NCI-H510A (cell line): ENCODE results near the gene SMARCC2.

Source experiments
- DNase-seq: peaks from one replicate; lab custom pipeline; 2025; lab: John Stamatoyannopoulos, UW

Gene SMARCC2

GRCh38 chr12:56152132-56152755 is 37.0 kb downstream of the SMARCC2 start, which contains the start of gene MYL6B:
Gene MYL6B (plus strand): TSS chr12:56152587. CDS start chr12:56153919, 1,332 bp downstream.
- DNase-seq: peak; percentile 77

DNA sequence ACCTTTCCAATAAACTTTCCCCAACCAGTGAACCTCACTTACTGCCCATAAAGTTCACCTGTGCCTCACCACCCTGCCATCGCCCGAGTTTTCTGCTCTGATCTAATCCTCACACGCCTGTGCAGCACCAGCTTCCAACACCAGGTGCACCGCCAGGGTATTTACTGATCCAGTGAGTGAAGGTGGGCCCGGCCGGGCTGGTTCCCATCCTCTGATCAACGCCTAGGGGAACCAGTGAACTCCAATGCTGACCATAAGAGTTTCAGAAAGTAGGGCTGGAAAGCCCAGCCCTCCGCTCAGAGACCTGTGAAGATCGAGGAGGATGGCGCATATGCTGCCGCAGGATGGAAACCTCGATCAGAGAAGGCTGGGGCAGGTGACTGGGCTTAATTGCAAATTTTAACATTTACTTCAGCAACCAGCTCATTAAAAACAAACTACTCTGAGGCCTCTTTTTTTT is 37.6 kb downstream of the SMARCC2 start:
- peak; percentile 65 for DNase-seq

DNA sequence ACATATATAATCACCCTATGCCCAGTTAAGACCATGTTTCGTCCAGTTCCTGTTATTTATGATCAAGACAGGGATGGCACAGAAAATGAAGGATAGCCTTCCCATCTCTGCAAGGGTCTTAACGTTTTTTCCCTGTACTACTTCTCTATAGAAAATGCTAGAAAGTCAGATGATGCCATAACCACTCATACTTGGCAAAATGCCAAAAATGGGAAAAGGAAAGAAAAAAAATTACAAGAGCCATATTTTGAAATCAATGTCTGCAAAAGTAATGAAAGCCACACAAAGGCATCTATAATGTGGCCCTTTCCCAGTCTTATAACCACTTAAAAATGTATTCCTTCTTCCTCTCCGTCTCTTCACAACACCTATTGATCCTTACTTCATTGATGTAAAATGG is 38.7 kb downstream of the SMARCC2 start:
- DNase-seq: no peak

GRCh38 chr12:56146492-56147460 is 42.5 kb downstream of the SMARCC2 start:
- DNase-seq: no peak

DNA sequence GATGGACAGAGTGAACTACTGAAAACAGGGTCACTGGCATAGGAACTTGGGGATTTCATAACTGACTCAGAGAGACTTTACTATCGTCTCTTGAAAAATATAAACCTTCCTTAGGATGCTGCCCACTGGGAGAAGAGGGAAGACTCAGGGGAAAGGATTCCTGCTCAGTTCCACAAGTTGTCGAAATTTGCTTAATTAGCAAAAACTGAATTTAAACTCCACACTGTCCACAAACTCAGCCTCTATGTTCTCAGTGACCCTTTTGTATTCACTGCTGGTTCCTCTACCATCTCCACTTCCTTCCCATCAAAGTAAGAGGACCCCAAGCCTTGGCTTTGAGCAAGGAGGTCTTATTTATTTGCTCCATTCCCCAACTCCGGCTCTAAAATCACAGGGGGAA is 44.1 kb downstream of the SMARCC2 start:
- DNase-seq: no peak

DNA sequence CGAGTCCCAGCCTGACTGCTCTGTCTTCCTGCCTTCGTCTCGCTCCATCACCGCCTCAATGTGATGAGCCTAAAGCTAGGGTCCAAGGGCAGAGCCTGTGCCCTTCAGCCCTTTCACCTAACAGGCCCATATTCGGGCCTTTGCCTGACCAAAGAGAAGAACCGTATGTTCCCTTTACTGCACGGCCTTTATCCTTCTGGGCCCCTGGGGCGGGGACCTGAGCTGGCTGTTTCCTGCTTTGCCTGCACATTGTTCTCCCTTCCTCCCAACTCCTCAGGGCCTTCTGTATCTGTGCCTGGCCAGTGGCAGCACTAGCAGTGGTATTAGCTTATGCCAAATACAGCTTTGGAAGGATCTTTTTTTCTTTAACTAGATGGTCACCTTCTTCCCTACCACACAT is 45.4 kb downstream of the SMARCC2 start:
- DNase-seq: no peak

- DNase-seq: no peak
Measured at GRCh38 chr12:56143217-56143616, 46.1 kb downstream of the SMARCC2 start.

GRCh38 chr12:56141946-56142784 is 47.1 kb downstream of the SMARCC2 start:
- no peak for DNase-seq

DNA sequence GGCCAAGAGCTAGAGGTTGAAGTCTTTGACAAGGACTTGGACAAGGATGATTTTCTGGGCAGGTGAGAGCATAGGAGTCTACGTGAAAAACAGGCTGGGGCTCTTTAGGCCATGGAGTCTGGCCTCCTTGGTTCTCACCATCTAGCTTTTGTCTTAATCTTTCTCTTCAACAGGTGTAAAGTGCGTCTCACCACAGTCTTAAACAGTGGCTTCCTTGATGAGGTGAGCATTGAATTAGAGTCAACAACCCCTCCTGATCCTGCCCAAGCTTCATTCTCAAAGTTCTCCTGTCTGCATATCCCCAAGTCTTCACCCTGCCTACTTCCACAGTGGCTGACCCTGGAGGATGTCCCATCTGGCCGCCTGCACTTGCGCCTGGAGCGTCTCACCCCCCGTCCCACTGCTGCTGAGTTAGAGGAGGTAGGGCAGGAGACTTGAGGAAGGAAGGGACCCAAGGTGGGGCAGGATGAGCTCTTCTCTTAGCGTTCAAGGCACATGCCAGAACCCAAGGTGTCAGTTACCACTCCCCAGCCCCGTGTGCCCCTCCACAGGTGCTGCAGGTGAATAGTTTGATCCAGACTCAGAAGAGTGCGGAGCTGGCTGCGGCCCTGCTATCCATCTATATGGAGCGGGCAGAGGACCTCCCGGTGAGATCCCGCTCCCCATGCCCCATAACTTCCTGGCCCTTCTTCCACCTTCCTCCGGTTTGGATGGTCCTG is 51.3 kb downstream of the SMARCC2 start:
- no peak for DNase-seq

DNA sequence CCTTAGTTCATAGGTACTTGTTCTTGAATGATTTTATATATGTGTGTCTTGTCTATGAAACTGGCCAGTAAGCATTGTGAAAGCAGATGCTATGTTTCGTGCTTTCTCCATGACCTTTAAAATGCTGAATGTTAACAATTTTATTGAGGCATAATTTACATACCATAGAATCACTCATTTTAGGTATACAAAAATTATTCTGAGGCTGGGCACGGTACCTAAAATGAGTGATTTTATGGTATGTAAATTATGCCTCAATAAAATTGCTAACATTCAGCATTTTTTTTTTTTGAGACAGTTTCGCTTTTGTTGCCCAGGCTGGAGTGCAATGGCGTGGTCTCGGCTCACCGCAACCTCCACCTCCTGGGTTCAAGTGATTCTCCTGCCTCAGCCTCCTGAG is 54.4 kb downstream of the SMARCC2 start:
- no peak for DNase-seq

GRCh38 chr12:56130876-56131275 is 58.4 kb downstream of the SMARCC2 start:
- no peak for DNase-seq

DNA sequence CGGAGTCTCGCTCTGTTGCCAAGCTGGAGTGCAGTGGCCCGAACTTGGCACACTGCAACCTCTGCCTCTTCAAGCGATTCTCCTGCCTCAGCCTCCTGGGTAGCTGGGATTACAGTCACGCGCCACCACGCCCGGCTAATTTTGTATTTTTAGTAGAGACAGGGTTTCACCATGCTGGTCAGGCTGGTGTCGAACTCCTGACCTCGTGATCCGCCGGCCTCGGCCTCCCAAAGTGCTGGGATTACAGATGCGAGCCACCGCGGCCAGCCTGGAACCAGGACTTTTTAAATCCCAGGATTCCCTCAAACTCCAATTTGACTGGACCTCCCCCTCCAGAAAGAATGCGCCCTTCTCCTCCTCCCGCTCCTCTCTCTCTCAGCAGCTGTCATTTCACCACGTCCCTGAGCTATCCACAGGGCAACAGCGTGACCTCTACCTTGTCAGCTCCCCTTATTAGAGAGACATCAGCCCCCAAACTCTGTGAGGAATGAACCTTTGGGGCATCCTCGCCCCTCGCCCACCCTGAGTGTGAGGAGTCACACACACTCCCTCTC is 59.3 kb downstream of the SMARCC2 start:
- DNase-seq: no peak

GRCh38 chr12:56129206-56129941 is 59.9 kb downstream of the SMARCC2 start:
- no peak for DNase-seq

DNA sequence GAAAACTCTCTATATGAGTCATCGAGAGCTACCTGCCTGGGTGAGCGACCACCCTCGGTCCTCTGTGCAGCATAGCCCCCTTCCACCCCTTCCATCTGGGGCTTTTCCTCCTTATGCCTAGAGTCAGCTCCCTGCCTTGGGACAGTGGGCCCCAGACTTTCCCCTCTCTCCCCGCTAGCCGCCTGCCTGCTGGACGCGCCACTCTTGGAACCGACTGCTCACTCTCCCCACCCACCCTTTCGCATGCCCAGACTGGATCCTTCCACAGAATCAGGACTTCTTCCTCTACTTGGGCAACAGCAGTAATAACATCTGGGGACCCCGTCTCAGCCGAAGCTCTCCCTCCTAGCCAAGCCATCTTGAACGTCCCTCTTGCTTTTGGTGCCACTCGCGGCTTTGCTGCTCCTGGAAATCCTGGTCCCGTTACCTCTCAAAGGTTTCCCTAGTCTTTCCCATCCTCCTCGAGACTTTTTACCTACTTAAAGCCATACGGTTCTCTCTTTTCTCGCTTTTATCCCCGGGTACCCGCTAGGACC is 60.5 kb downstream of the SMARCC2 start:
- DNase-seq: no peak

GRCh38 chr12:56127888-56128669 is 61.2 kb downstream of the SMARCC2 start, which contains the start of gene ESYT1:
Gene ESYT1 (plus strand): TSS chr12:56128267. CDS start chr12:56128320, 53 bp downstream.
- peak; percentile 99 for DNase-seq

GRCh38 chr12:56127485-56127887 is 61.8 kb downstream of the SMARCC2 start:
- no peak for DNase-seq

DNA sequence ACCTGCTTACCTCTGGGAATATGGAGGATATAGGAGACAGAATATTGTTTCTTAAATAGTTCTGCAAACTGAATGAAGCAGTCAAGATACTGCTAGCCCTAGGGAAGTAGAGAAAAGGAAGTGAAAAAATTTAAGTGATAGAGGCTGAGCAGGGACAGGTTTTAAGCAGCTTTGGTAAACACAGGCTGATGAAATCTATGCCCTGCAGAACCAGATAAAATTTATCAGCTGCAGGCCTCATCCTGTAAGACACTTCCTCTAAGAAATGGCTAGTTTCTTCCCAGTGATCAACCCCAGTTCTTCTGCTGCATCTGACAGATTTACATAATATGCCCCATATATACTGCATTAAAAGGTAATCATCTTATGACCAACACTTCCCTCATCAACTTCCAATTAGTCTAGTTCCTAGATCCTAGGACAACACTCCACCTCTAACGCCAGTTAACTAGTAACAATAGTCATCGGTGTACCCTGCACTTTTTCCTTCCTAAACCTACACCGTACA is 62.5 kb downstream of the SMARCC2 start:
- DNase-seq: no peak

DNA sequence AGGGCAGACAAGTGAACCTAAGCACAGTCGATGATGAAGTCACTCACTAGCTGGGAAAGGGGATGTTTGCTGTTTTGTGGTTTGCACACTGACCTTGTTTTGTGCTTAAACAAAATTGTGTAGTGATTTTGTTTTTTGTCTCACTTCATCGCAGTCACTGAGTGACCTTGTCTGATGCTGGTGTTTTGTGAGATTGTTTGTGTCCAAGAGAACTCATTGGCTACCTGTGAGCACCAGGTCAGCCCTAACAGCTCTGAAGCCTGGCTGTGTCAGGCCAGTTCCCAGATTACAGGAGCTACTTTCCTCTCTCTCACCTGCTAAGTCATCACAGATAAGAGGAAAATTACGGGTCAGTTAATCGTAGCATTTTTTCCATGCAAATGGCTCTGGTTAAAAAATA is 65.2 kb downstream of the SMARCC2 start:
- no peak for DNase-seq

GRCh38 chr12:56122637-56123036 is 66.6 kb downstream of the SMARCC2 start:
- DNase-seq: peak; percentile 21
